Smooth muscle cell of the umbilical artery (primary cell): ENCODE data around the gene BBIP1. TPM values are rescaled to one million over a fixed set of nuclear protein-coding genes. Genes with fewer than 3 reads are reported as not detected.

Experiments
- total RNA-seq: library from RNA; depleted of rRNA; stranded (reverse); fragments of >200 nt; gene quantifications from 2 replicates; pipeline ENCODE4 v1.2.3, GENCODE V29; 2014

BBIP1 gene, protein sequence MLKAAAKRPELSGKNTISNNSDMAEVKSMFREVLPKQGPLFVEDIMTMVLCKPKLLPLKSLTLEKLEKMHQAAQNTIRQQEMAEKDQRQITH
- 22.0 and 26.4 TPM in 2 replicates for total RNA-seq

DNA sequence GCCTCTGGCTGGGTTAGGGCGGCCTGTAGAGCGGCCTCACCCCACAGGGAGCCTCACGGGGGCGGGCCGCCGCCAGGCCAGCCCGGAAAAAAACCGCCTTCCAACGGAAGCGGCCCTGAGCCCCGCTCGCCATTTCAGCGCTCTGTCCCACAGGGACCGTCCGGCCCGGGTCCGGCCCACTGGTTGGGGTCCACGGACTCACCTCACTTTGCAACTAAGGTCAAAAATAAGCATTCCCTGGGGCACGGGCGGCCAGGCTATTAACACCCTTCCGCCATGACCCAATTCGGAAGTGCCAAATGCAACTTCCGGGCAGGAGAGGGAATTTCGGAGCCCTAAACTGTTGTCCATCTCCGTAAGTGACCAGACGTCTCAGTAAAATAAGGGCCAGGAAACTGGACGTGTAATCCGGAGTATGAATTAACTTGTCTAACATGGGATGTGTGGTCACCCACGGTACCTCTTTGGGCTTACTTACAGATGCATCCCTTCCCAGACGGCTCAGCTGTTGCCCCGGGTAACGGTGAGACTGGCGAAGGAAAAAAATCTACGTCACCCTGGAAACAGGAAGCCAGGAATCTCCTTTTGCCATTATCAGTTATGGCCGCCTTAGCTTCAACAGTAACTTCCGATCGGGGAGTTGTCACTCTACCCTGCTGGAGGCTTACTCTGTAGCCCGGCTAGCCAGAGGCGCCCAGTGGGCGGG lies at the start of gene BBIP1:
Gene BBIP1 (minus strand): TSS at position 538 of the 706 bp plus-strand sequence. CDS start 1,023 bp downstream, outside the sequence.

DNA sequence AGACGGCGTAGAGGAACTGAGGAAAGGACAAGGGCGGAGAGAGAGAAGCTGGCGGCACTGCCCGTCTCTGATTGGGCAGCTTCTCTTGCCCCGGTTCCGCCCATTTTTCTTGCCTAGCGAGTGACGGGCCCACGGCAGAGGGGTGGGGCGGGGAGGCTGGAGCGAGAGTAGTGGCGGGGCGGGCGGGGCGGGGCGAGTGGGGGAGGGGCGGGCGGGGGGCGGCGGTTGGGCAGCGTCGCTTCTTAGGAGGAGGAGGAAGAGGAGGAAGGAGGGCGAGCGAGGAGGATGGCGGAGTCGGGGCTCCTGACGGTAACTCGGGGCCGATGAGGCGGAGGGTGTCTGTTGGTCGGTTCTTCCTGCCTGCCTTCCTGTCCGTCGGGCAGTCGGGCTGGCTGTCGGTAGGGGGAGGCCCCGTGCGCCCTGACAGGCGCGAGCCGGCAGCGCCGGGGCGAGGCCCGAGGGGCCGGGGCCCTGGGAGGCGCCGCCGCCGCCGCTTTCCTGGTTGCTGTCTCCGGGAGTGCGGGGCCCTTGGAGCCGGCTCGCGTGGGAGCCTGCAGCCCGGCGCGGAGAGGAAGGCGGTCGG lies 460 bp upstream of the BBIP1 start, which contains the start of gene SHOC2:
Gene SHOC2 (plus strand): TSS at position 256 of the 583 bp plus-strand sequence. CDS start 44,755 bp downstream, outside the sequence.

DNA sequence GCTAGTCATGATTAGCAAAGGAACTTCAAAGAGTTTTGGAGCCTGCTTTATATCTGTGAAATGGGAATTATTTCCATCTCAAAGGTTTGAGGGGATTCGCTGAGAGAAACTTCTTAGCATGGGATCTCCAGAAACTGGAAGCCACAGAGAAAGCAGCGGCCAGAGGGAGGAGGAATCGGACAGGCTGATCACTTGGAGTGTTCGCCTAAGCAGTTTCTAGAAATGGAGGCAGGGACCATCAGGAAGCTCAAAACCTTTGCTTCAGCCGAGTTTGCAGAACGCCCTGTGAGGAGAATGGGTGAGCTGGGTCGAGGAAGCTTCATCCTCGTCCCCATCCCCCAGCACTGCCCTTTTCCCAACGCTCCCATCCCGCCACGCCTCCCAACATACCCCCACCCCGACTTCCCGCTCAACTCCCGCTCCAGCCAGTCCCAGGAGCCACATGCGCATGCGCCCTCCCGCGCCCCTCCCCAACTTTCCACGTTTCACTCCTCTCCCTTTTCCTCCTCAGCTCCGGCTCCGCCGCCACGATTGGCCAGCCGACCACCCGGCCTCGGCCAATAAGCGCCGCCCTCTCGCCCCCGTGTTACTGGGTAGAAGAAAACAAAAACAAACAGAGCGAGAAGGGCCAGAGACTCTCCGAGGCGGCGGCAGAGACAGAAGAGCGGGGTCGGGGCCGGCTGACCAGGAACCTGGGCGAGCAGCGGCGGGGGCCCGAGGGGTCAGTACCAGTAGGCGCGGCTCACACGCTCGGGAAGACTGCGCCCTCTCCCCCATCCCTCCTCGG lies 47.5 kb downstream of the BBIP1 start, which contains the start of gene PDCD4:
Gene PDCD4 (plus strand): TSS at position 631 of the 787 bp plus-strand sequence. CDS start 4,100 bp downstream, outside the sequence.

Other genes with a start within 250 kb of the BBIP1 start
- 27.6 and 35.2 TPM in 2 replicates for gene PDCD4, start 47.3 kb downstream of the BBIP1 start, total RNA-seq
- gene SHOC2, start 424 bp upstream of the BBIP1 start, total RNA-seq: 36.2 and 45.9 TPM in 2 replicates
- not detected in 2 replicates for gene ADRA2A, start 157.8 kb upstream of the BBIP1 start, total RNA-seq